ENCODE measurements around the gene STAC3.

- no peak for TF ChIP-seq CTCF (IDR thresholded peaks at IDR 0.05)
- TF ChIP-seq POLR2A (IDR thresholded peaks at IDR 0.05) = no peak
- TF ChIP-seq EP300 (IDR thresholded peaks at IDR 0.05) = no peak
These were observed 16.4 kb downstream of the STAC3 start for GRCh38 chr12:57234571-57235016.
